ENCODE measurements around the gene KCNMA1.

The KCNMA1 gene

GRCh38 chr10:77448226-77448625, 189.4 kb downstream of the KCNMA1 start:
- Histone ChIP-seq H3K27ac (no peak overlapping the region), H3K4me1 (no peaks in the 10 kb centered on the region), H3K27me3 (ENCODE audit: control insufficient read depth, insufficient read depth, low read length) (no peaks in the 10 kb centered on the region), H3K79me2 (no peaks in the 10 kb centered on the region), H3K9ac (no peak overlapping the region), H3K9me3 (ENCODE audit: control insufficient read depth, low read length) (no peaks in the 10 kb centered on the region), H3K36me3 (ENCODE audit: control insufficient read depth, insufficient read depth, low read length) (no peaks in the 10 kb centered on the region), H3K4me2 (ENCODE audit: low read length) (no peak overlapping the region), H2AFZ (no peak overlapping the region), H3K4me3 (ENCODE audit: low read depth, low read length) (no peak overlapping the region)
- TF ChIP-seq CTCF (IDR thresholded peaks at IDR 0.05), result no peak

DNA sequence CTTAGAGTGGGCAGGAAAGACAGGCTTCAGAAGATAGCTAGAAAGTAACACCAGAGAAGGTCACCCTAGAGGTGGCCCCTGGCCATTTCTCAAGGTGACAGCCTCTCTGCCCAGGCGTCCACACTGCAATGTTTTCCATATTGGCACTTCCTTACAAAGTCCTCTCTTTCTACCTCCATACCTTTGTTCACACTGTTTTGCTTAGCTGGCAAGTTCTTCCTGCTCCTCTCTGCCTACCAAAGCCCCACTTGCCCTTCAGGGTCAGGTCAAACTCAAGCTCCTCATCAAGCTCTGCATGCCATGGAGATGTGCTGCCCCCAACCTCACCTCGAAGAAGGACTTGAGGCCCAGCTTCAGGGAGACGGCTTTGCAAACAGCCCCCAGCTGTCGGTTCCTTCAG, 190.9 kb downstream of the KCNMA1 start:
- Histone ChIP-seq H3K36me3 (ENCODE audit: control insufficient read depth, insufficient read depth, low read length) (no peaks in the 10 kb centered on the region), H3K9me3 (ENCODE audit: control insufficient read depth, low read length) (no peaks in the 10 kb centered on the region), H3K27ac (no peak overlapping the region), H2AFZ (no peak overlapping the region), H3K4me1 (no peaks in the 10 kb centered on the region), H3K79me2 (no peaks in the 10 kb centered on the region), H3K4me2 (ENCODE audit: low read length) (no peak overlapping the region), H3K4me3 (ENCODE audit: low read depth, low read length) (no peak overlapping the region), H3K9ac (no peak overlapping the region), H3K27me3 (ENCODE audit: control insufficient read depth, insufficient read depth, low read length) (no peaks in the 10 kb centered on the region)
- no peak for TF ChIP-seq CTCF (IDR thresholded peaks at IDR 0.05)

GRCh38 chr10:77445547-77445946, 192.1 kb downstream of the KCNMA1 start:
- Histone ChIP-seq H3K9ac (no peak overlapping the region), H3K4me3 (ENCODE audit: low read depth, low read length) (no peak overlapping the region), H3K79me2 (no peaks in the 10 kb centered on the region), H3K36me3 (ENCODE audit: control insufficient read depth, insufficient read depth, low read length) (no peaks in the 10 kb centered on the region), H2AFZ (no peak overlapping the region), H3K27me3 (ENCODE audit: control insufficient read depth, insufficient read depth, low read length) (no peaks in the 10 kb centered on the region), H3K4me1 (no peaks in the 10 kb centered on the region), H3K27ac (no peak overlapping the region), H3K4me2 (ENCODE audit: low read length) (no peak overlapping the region), H3K9me3 (ENCODE audit: control insufficient read depth, low read length) (no peaks in the 10 kb centered on the region)
- no peak for TF ChIP-seq CTCF (IDR thresholded peaks at IDR 0.05)

DNA sequence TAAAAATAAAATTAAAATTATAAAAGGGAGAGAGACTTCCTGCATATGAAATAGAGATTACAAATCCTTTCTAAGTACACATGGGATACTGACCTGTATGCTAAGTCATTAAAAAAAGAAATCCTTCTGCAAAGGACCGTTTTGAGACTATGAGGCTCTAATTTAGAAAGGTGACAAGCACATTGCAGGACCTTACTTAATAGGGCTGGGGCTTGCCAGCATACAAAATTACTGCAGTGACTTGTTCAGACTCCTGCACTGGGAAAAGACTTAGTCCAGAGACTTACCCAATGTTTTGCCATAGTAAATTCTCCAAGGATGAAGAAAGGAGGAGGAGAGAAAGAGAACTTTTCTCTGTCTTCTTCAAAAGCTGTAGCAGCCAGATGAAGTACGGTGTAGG, 193.6 kb downstream of the KCNMA1 start:
- no peaks in the 10 kb centered on the region for H3K79me2 ChIP-seq

More for the DNA sequence above, 193.6 kb downstream of the KCNMA1 start:
- Histone ChIP-seq H3K4me3 (ENCODE audit: low read depth, low read length) (no peak overlapping the region), H2AFZ (no peak overlapping the region), H3K4me1 (no peaks in the 10 kb centered on the region), H3K4me2 (ENCODE audit: low read length) (no peak overlapping the region), H3K27ac (no peak overlapping the region), H3K36me3 (ENCODE audit: control insufficient read depth, insufficient read depth, low read length) (no peaks in the 10 kb centered on the region), H3K9me3 (ENCODE audit: control insufficient read depth, low read length) (no peaks in the 10 kb centered on the region), H3K27me3 (ENCODE audit: control insufficient read depth, insufficient read depth, low read length) (no peaks in the 10 kb centered on the region), H3K9ac (no peak overlapping the region)
- no peak for TF ChIP-seq CTCF (IDR thresholded peaks at IDR 0.05)

Data from parathyroid adenoma (tissue), 2 donors.